ENCODE measurements around the gene SPATA21.

GRCh38 chr1:16468558-16468957, 31.3 kb upstream of the SPATA21 start:
- TF ChIP-seq CTCF (IDR thresholded peaks at IDR 0.05) = no peak
- no peak for TF ChIP-seq POLR2A (IDR thresholded peaks at IDR 0.05; ENCODE audit: low read length)
- no peak for TF ChIP-seq MAZ (IDR thresholded peaks at IDR 0.05; ENCODE audit: borderline replicate concordance, low read depth, low read length)
- no peak for TF ChIP-seq EHF (CRISPR knock-in tag; IDR thresholded peaks at IDR 0.05)
- TF ChIP-seq SREBF2 (IDR thresholded peaks at IDR 0.05) = no peak
